Mesodermal cell (in vitro differentiated cells): Measurements from ENCODE around the gene MAP2K5.

Experiments used
- H3K27ac ChIP-seq: 2 replicates; pipeline ENCODE4 v1.7.0; 2013; ENCODE audit warnings: mild to moderate bottlenecking, low read depth, low read length, moderate library complexity; ENCODE audit not compliant: severe bottlenecking
- H3K36me3 ChIP-seq: 2 replicates; pipeline ENCODE4 v1.7.1; 2013; ENCODE audit warnings: mild to moderate bottlenecking, low read length, moderate library complexity; ENCODE audit not compliant: control insufficient read depth, insufficient read depth
- H3K4me1 ChIP-seq: one replicate; pipeline ENCODE4 v1.7.1; 2013; ENCODE audit warnings: mild to moderate bottlenecking, low read length; ENCODE audit not compliant: insufficient read depth, control insufficient read depth, poor library complexity, severe bottlenecking
- H3K4me3 ChIP-seq: 2 replicates; pipeline ENCODE4 v1.7.0; 2013; ENCODE audit warnings: low read length, control low read depth, mild to moderate bottlenecking; ENCODE audit not compliant: insufficient read depth, poor library complexity, severe bottlenecking; ENCODE audit errors: extremely low read depth
- H3K9me3 ChIP-seq: 2 replicates; pipeline ENCODE4 v1.7.1; 2013; ENCODE audit warnings: mild to moderate bottlenecking, low read length, moderate library complexity; ENCODE audit not compliant: control insufficient read depth
- WGBS, 2 experiments: methylation state at CpG; one replicate each; pipeline ENCODE4 v1.1.5; 2013; ENCODE audit warnings: missing lambda C conversion rate in 2 of 2; ENCODE audit not compliant: insufficient coverage in 2 of 2; 5-methylcytosine and 5-hydroxymethylcytosine counted together

Gene MAP2K5

GRCh38 chr15:67559576-67559975 lies 17.1 kb downstream of the MAP2K5 start:
- no CpG with 5 or more reads among the region's 2 CpGs for WGBS, 2 experiments
- H3K36me3 ChIP-seq = peaks cover 8% of the 10 kb centered on the region
- H3K9me3 ChIP-seq = peaks cover 9% of the 10 kb centered on the region
- no peak overlapping the region for H3K4me3 ChIP-seq
- no peak overlapping the region for H3K27ac ChIP-seq
- H3K4me1 ChIP-seq = no peaks in the 10 kb centered on the region

- peaks cover 9% of the 10 kb centered on the region for H3K9me3 ChIP-seq
- H3K36me3 ChIP-seq = peaks cover 8% of the 10 kb centered on the region
- 67% methylated on average over 1 of the region's 1 CpG; no CpG with 5 or more reads in 1 of the 2 experiments for WGBS, 2 experiments
- no peak overlapping the region for H3K27ac ChIP-seq
- H3K4me3 ChIP-seq = no peak overlapping the region
- H3K4me1 ChIP-seq = no peaks in the 10 kb centered on the region
Observed at GRCh38 chr15:67560320-67560719, 17.8 kb downstream of the MAP2K5 start.

- Histone ChIP-seq H3K27ac (no peak overlapping the region), H3K4me1 (no peaks in the 10 kb centered on the region), H3K4me3 (no peak overlapping the region), H3K9me3 (peaks cover 4% of the 10 kb centered on the region), H3K36me3 (no peaks in the 10 kb centered on the region)
- WGBS, 2 experiments = 82% methylated on average over 3 of the region's 5 CpGs; no CpG with 5 or more reads in 1 of the 2 experiments
Observed at GRCh38 chr15:67563092-67563491, 20.6 kb downstream of the MAP2K5 start.

GRCh38 chr15:67564021-67564967 lies 21.8 kb downstream of the MAP2K5 start:
- H3K4me3 ChIP-seq = no peak overlapping the region
- no peak overlapping the region for H3K27ac ChIP-seq
- no peaks in the 10 kb centered on the region for H3K36me3 ChIP-seq
- H3K9me3 ChIP-seq = no peaks in the 10 kb centered on the region
- WGBS, 2 experiments = 100% methylated on average over 1 of the region's 2 CpGs
- no peaks in the 10 kb centered on the region for H3K4me1 ChIP-seq

- no peak overlapping the region for H3K27ac ChIP-seq
- no peaks in the 10 kb centered on the region for H3K4me1 ChIP-seq
- H3K9me3 ChIP-seq = no peaks in the 10 kb centered on the region
- H3K36me3 ChIP-seq = no peaks in the 10 kb centered on the region
- no peak overlapping the region for H3K4me3 ChIP-seq
- 72 to 92% methylated on average over 2 to 3 of the region's 3 CpGs for WGBS, 2 experiments
Observed at GRCh38 chr15:67564968-67565345, 22.5 kb downstream of the MAP2K5 start.

- H3K36me3 ChIP-seq = no peaks in the 10 kb centered on the region
- WGBS, 2 experiments = 85 to 89% methylated on average over 2 of the region's 3 CpGs
Observed at GRCh38 chr15:67569668-67570067, 27.2 kb downstream of the MAP2K5 start.

GRCh38 chr15:67570875-67571647 lies 28.6 kb downstream of the MAP2K5 start:
- Histone ChIP-seq H3K4me3 (no peak overlapping the region), H3K27ac (no peak overlapping the region), H3K9me3 (no peaks in the 10 kb centered on the region), H3K36me3 (no peaks in the 10 kb centered on the region), H3K4me1 (peaks cover 9% of the 10 kb centered on the region)
- WGBS, 2 experiments = 89 to 94% methylated on average over 1 to 2 of the region's 4 CpGs

More at GRCh38 chr15:67569668-67570067, 27.2 kb downstream of the MAP2K5 start:
- peaks cover 9% of the 10 kb centered on the region for H3K4me1 ChIP-seq
- H3K4me3 ChIP-seq = no peak overlapping the region
- no peaks in the 10 kb centered on the region for H3K9me3 ChIP-seq
- H3K27ac ChIP-seq = no peak overlapping the region

- 96 to 97% methylated on average over 3 to 5 of the region's 5 CpGs for WGBS, 2 experiments
- H3K9me3 ChIP-seq = no peaks in the 10 kb centered on the region
- H3K4me1 ChIP-seq = peaks cover 9% of the 10 kb centered on the region
- no peak overlapping the region for H3K27ac ChIP-seq
- H3K4me3 ChIP-seq = no peak overlapping the region
- no peaks in the 10 kb centered on the region for H3K36me3 ChIP-seq
Observed at GRCh38 chr15:67571648-67572415, 29.3 kb downstream of the MAP2K5 start.

GRCh38 chr15:67573194-67573593 lies 30.7 kb downstream of the MAP2K5 start:
- WGBS, 2 experiments = 100% methylated on average over 1 of the region's 3 CpGs; no CpG with 5 or more reads in 1 of the 2 experiments
- H3K4me1 ChIP-seq = peaks cover 9% of the 10 kb centered on the region
- H3K27ac ChIP-seq = no peak overlapping the region

GRCh38 chr15:67575039-67575502 lies 32.6 kb downstream of the MAP2K5 start:
- no peaks in the 10 kb centered on the region for H3K36me3 ChIP-seq
- no peak overlapping the region for H3K4me3 ChIP-seq
- no peak overlapping the region for H3K27ac ChIP-seq
- H3K4me1 ChIP-seq = peaks cover 9% of the 10 kb centered on the region
- no peaks in the 10 kb centered on the region for H3K9me3 ChIP-seq
- 60 to 71% methylated on average over 1 to 3 of the region's 4 CpGs for WGBS, 2 experiments

More at GRCh38 chr15:67573194-67573593, 30.7 kb downstream of the MAP2K5 start:
- Histone ChIP-seq H3K4me3 (no peak overlapping the region), H3K9me3 (no peaks in the 10 kb centered on the region), H3K36me3 (no peaks in the 10 kb centered on the region)
